Common myeloid progenitor, CD34-positive (primary cell): ENCODE data around the gene CSNK1G1.

ENCODE experiments used
- CTCF ChIA-PET: fragments of 350-600 bp; sonication (Branson Sonifier 250); formaldehyde crosslinking; loops from one replicate; lab custom pipeline; 2021; ENCODE audit warnings: antibody characterized with exemption; lab: Charles Lee
- POLR2A ChIA-PET: fragments of 350-600 bp; sonication (Branson Sonifier 250); formaldehyde crosslinking; loops from one replicate; lab custom pipeline; 2021; ENCODE audit warnings: antibody characterized with exemption; lab: Charles Lee
- DNase-seq, 3 donors: peaks; one replicate each; pipeline versions ENCODE4 v3.0.0 to v3.0.0-alpha.2; 2013
- H3K27ac ChIP-seq, 2 experiments: 1 replicate in 1 of 2; 2 replicates in 1 of 2; pipeline ENCODE4 v1.7.0; 2013; ENCODE audit warnings: inconsistent platforms in 2 of 2, low read length in 2 of 2, mild to moderate bottlenecking in 2 of 2, low read depth in 1 of 2, moderate library complexity in 1 of 2; ENCODE audit not compliant: severe bottlenecking in 2 of 2, insufficient read depth in 1 of 2, poor library complexity in 1 of 2
- H3K27me3 ChIP-seq, 5 experiments: replicated peaks in 2 of 5; 1 replicate in 3 of 5; 2 replicates in 2 of 5; pipeline versions ENCODE4 v1.6.1 to v1.7.0; 2013; ENCODE audit warnings: low read length in 4 of 5, mild to moderate bottlenecking in 2 of 5, moderate library complexity in 2 of 5, inconsistent platforms in 1 of 5; ENCODE audit not compliant: insufficient read depth in 5 of 5, control insufficient read depth in 4 of 5
- H3K36me3 ChIP-seq, 4 experiments: 1 replicate in 2 of 4; 2 replicates in 2 of 4; pipeline versions ENCODE4 v1.6.1 to v1.7.0; 2013; ENCODE audit warnings: low read length in 3 of 4, control low read depth in 1 of 4, mild to moderate bottlenecking in 1 of 4; ENCODE audit not compliant: control insufficient read depth in 4 of 4, insufficient read depth in 4 of 4
- H3K4me1 ChIP-seq, 4 experiments: 1 replicate in 3 of 4; 2 replicates in 1 of 4; pipeline versions ENCODE4 v1.6.1 to v1.7.1; 2013; ENCODE audit warnings: low read length in 3 of 4, mild to moderate bottlenecking in 3 of 4, control low read depth in 1 of 4, inconsistent platforms in 1 of 4, moderate library complexity in 1 of 4; ENCODE audit not compliant: control insufficient read depth in 4 of 4, insufficient read depth in 4 of 4; ENCODE audit errors: control extremely low read depth in 1 of 4
- H3K4me3 ChIP-seq, 7 experiments: 1 replicate in 4 of 7; 2 replicates in 3 of 7; pipeline versions ENCODE4 v1.5.1 to v1.7.0; 2013; ENCODE audit warnings: mild to moderate bottlenecking in 7 of 7, low read length in 6 of 7, moderate library complexity in 6 of 7, inconsistent platforms in 2 of 7, low read depth in 2 of 7, control low read depth in 1 of 7; ENCODE audit not compliant: insufficient read depth in 4 of 7, control insufficient read depth in 1 of 7; ENCODE audit errors: extremely low read depth in 1 of 7
- H3K9me3 ChIP-seq, 5 experiments: 1 replicate in 4 of 5; 2 replicates in 1 of 5; pipeline versions ENCODE4 v1.6.1 to v1.7.1; 2013; ENCODE audit warnings: low read length in 4 of 5, mild to moderate bottlenecking in 2 of 5, inconsistent platforms in 1 of 5, low read depth in 1 of 5, moderate library complexity in 1 of 5; ENCODE audit not compliant: control insufficient read depth in 4 of 5, insufficient read depth in 2 of 5; ENCODE audit errors: control extremely low read depth in 1 of 5
- WGBS: methylation state at CpG from one replicate; pipeline ENCODE4 v1.1.5; 2013; ENCODE audit not compliant: insufficient coverage; 5-methylcytosine and 5-hydroxymethylcytosine counted together

The CSNK1G1 gene

GRCh38 chr15:64153480-64154367 lies 202.2 kb downstream of the CSNK1G1 start:
- ChIA-PET POLR2A (interaction anchor here (1.0 to 2.1 kb wide), 3 partner anchors 9 to 68 kb away, joined by 3 to 15 read pairs (median 6); partner anchors contain the start of genes PPIB and SNX1), CTCF (interaction anchor here (1.0 to 3.2 kb wide), 14 partner anchors 9 to 73 kb away, joined by 3 to 27 read pairs (median 4); partner anchors contain the start of genes CIAO2A, PPIB and SNX1)
- H3K27ac ChIP-seq: no peak overlapping the region
- H3K4me3 ChIP-seq: peak overlapping the region in 1 of 7 experiments; percentile 42
- 30% methylated on average over 12 of the region's 12 CpGs for WGBS
- peaks cover 0 to 29% (median 9%) of the 10 kb centered on the region in 5 experiments for H3K27me3 ChIP-seq
- peak; percentile 83 to 92 (median 91) for DNase-seq
- H3K36me3 ChIP-seq: peaks cover 12 to 47% (median 41%) of the 10 kb centered on the region in 4 experiments
- H3K9me3 ChIP-seq: no peaks in the 10 kb centered on the region
- peaks cover 0 to 37% (median 22%) of the 10 kb centered on the region in 4 experiments for H3K4me1 ChIP-seq

DNA sequence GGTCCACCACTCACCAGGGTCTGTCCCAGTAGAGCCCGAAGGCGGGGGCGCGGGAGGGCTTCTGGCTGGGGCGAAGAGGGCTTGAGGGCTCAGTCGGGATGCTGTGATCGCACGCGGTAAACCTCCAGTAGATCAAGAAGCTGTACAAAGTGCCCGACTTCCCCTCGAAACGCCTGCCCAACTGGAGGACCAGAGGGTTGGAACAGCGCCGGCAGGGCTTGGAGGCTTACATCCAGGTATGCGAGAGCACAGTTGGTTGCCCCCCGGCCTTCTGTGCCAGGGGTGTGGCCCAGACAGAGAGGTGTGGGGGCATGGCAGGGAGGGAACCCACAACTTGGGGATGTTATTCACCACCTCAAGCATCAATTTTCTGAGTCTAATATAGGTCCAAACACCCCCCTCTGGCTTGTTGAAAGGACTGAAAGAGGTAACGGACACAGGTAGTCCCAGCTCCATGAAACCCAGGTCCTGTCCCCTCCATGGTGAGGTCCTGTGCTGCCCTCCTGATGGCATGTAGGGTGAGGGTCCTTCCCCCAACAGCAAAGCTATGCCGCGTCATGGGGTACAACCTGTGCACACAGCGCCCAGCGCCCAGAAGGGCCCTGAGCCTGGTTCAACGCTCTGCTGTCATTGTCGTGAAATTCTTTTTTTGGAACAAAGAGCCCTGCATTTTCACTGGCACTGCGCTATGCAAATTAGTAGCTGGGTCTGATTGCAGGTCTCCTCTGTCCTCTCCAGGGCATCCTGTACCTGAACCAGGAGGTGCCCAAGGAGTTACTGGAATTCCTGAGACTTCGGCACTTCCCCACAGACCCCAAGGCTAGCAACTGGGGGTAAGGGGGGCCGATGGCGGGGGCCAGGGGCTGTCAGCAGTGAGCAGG lies 203.2 kb downstream of the CSNK1G1 start:
- 23% methylated on average over 21 of the region's 27 CpGs for WGBS
- POLR2A ChIA-PET: interaction anchor here (0.6 to 2.1 kb wide), 4 partner anchors 10 to 758 kb away, joined by 3 to 15 read pairs (median 5); partner anchors contain the start of genes PPIB and SNX1
- CTCF ChIA-PET: interaction anchor here (1.1 to 3.2 kb wide), 9 partner anchors 9 to 67 kb away, joined by 3 to 27 read pairs (median 6); partner anchors contain the start of genes CIAO2A and PPIB
- peaks cover 7 to 37% (median 31%) of the 10 kb centered on the region in 4 experiments for H3K36me3 ChIP-seq
- DNase-seq: peak in 2 of 3 donors; percentile 45 to 48
- H3K4me1 ChIP-seq: peaks cover 0 to 37% (median 22%) of the 10 kb centered on the region in 4 experiments
- peak overlapping the region in 4 of 7 experiments; percentile 39 to 78 (median 68) for H3K4me3 ChIP-seq
- no peak overlapping the region for H3K27ac ChIP-seq
- H3K27me3 ChIP-seq: peaks cover 0 to 29% (median 9%) of the 10 kb centered on the region in 5 experiments
- no peaks in the 10 kb centered on the region for H3K9me3 ChIP-seq

GRCh38 chr15:64151727-64152506 lies 204.1 kb downstream of the CSNK1G1 start, which contains the start of gene SNX22:
TSS of gene SNX22 (plus strand) at chr15:64151731. CDS start at chr15:64151776, 45 bp downstream.
- WGBS: 3% methylated on average over 51 of the region's 83 CpGs
- peak within 1 kb of the TSS; percentile 19 to 78 (median 63) for H3K4me3 ChIP-seq
- peaks cover 5 to 29% (median 23%) of the 10 kb centered on the region in 4 experiments for H3K36me3 ChIP-seq
- peaks cover 0 to 37% (median 22%) of the 10 kb centered on the region in 4 experiments for H3K4me1 ChIP-seq
- H3K27me3 ChIP-seq: peaks cover 0 to 29% (median 9%) of the 10 kb centered on the region in 5 experiments
- H3K27ac ChIP-seq: no peak within 1 kb of the TSS
- CTCF ChIA-PET: interaction anchor here (1.4 to 3.2 kb wide), 2 partner anchors 11 to 59 kb away, joined by 4 to 27 read pairs; partner anchors contain the start of genes CIAO2A and PPIB
- POLR2A ChIA-PET: interaction anchor here (1.0 kb wide), 1 partner anchor 66 kb away, joined by 3 read pairs; no protein-coding TSS in a partner anchor
- DNase-seq: peak in 2 of 3 donors; percentile 33 to 42
- H3K9me3 ChIP-seq: no peaks in the 10 kb centered on the region

- peaks cover 3 to 18% (median 11%) of the 10 kb centered on the region in 4 experiments for H3K36me3 ChIP-seq
- H3K4me1 ChIP-seq: peaks cover 0 to 37% (median 22%) of the 10 kb centered on the region in 4 experiments
- WGBS: 44% methylated on average over 6 of the region's 9 CpGs
- no peak overlapping the region for H3K27ac ChIP-seq
- CTCF ChIA-PET: interaction anchor here (0.9 to 1.6 kb wide), 4 partner anchors 8 to 48 kb away, joined by 4 read pairs; no protein-coding TSS in a partner anchor
- H3K9me3 ChIP-seq: no peaks in the 10 kb centered on the region
- peak overlapping the region in 1 of 7 experiments; percentile 11 for H3K4me3 ChIP-seq
- POLR2A ChIA-PET: no interaction called here
- peaks cover 0 to 29% (median 9%) of the 10 kb centered on the region in 5 experiments for H3K27me3 ChIP-seq
- peak in 2 of 3 donors; percentile 63 to 81 for DNase-seq
These were observed 205.9 kb downstream of the CSNK1G1 start for GRCh38 chr15:64149893-64150578.

GRCh38 chr15:64149424-64149823 lies 206.5 kb downstream of the CSNK1G1 start:
- Histone ChIP-seq H3K36me3 (peaks cover 3 to 21% (median 10%) of the 10 kb centered on the region in 4 experiments), H3K27ac (no peak overlapping the region), H3K4me1 (peaks cover 0 to 37% (median 22%) of the 10 kb centered on the region in 4 experiments), H3K9me3 (no peaks in the 10 kb centered on the region), H3K27me3 (peaks cover 0 to 29% (median 9%) of the 10 kb centered on the region in 5 experiments), H3K4me3 (no peak overlapping the region)
- no peak for DNase-seq
- ChIA-PET POLR2A (no interaction called here), CTCF (interaction anchor here (1.1 to 1.6 kb wide), 3 partner anchors 8 to 48 kb away, joined by 4 read pairs; no protein-coding TSS in a partner anchor)
